ENCODE data around the gene PCNT. TPM values are rescaled to one million over a fixed set of nuclear protein-coding genes. Genes with fewer than 3 reads are reported as not detected.
"Not testable (repeated sequence)": the region's sequence is repeated elsewhere in the genome, so short reads cannot be mapped to it uniquely, and the experiment has no call there.

The PCNT gene
- total and polyA plus RNA-seq, 2 of the 8 experiments (the other 6 are each of a cell fraction or from before 2014, with no cell fraction given): 9.9 to 45.1 TPM

- H2AK5ac ChIP-seq (ENCODE audit: low read depth, low read length); H2BK12ac ChIP-seq (ENCODE audit: low read depth, low read length); H4K8ac ChIP-seq (ENCODE audit: extremely low read depth, insufficient read depth, low read length); H2AFZ ChIP-seq (ENCODE audit: low read length); H3K27ac ChIP-seq (ENCODE audit: low read depth, low read length); H3K4me2 ChIP-seq (ENCODE audit: insufficient read depth in 1 of 2, low read depth in 2 of 2, low read length in 2 of 2); H3K56ac ChIP-seq (replicated peaks; ENCODE audit: insufficient read length, low read depth, low read length); H2BK15ac ChIP-seq (ENCODE audit: low read length); H2BK5ac ChIP-seq (ENCODE audit: low read depth, low read length); DNase-seq (ENCODE audit: low read depth in 1 of 2, low spot score in 2 of 2); H2BK120ac ChIP-seq (replicated peaks; ENCODE audit: low read depth, low read length); H2BK20ac ChIP-seq (ENCODE audit: low read length); FAIRE-seq; H3K27me3 ChIP-seq (replicated peaks in 1 of 4; ENCODE audit: control insufficient read depth in 3 of 4, extremely low read depth in 1 of 4, insufficient read depth in 3 of 4, low read length in 3 of 4); H3K4ac ChIP-seq (replicated peaks; ENCODE audit: insufficient read length, low read depth, low read length); H3K4me3 ChIP-seq (ENCODE audit: extremely low read depth in 1 of 4, insufficient read depth in 2 of 4, low read depth in 3 of 4, low read length in 4 of 4); H3K79me2 ChIP-seq (ENCODE audit: control insufficient read depth in 1 of 2, insufficient read depth in 2 of 2, low read length in 2 of 2); H3K23ac ChIP-seq (ENCODE audit: insufficient read length); H3K18ac ChIP-seq (ENCODE audit: extremely low read depth, low read length); H3K23me2 ChIP-seq (ENCODE audit: low read depth, low read length); H3K9ac ChIP-seq (replicated peaks in 1 of 4; ENCODE audit: extremely low read depth in 1 of 4, low read depth in 3 of 4, low read length in 3 of 4); H3K9me3 ChIP-seq (ENCODE audit: insufficient read depth in 2 of 2, low read depth in 1 of 2, low read length in 1 of 2); H3K4me1 ChIP-seq (replicated peaks in 1 of 4; ENCODE audit: control insufficient read depth in 3 of 4, insufficient read depth in 4 of 4, low read length in 3 of 4); H4K20me1 ChIP-seq (replicated peaks in 1 of 2; ENCODE audit: control insufficient read depth in 1 of 2, insufficient read depth in 2 of 2, low read length in 2 of 2); H3K14ac ChIP-seq (ENCODE audit: insufficient read length); H3K79me1 ChIP-seq (ENCODE audit: low read depth, low read length); H4K5ac ChIP-seq (ENCODE audit: insufficient read length, low read depth, low read length); H4K91ac ChIP-seq (replicated peaks; ENCODE audit: insufficient read length, low read length): not testable (repeated sequence)
- WGBS, 2 experiments (ENCODE audit: extremely low coverage in 1 of 2, insufficient coverage in 1 of 2, insufficient read length in 1 of 2, insufficient replicate concordance in 2 of 2, low coverage in 1 of 2, low lambda C conversion rate in 2 of 2, missing lambda C conversion rate in 1 of 2): 85% methylated on average over 8 of the region's 8 CpGs; no CpG with 5 or more reads in 1 of the 2 experiments
- CTCF ChIA-PET (ENCODE audit: partially characterized antibody): interaction anchor here (0.9 to 1.5 kb wide), 5 partner anchors 8 to 61 kb away, joined by 3 to 4 read pairs (median 3); a partner anchor contains a TSS
- H3K36me3 ChIP-seq (ENCODE audit: control insufficient read depth in 2 of 4, insufficient read depth in 4 of 4, low read length in 3 of 4): peaks cover 0 to 30% (median 16%) of the 10 kb centered on the region in 4 experiments; a peak in 5 of 8 replicates
- POLR2A ChIA-PET (ENCODE audit: partially characterized antibody): interaction anchor here (0.8 to 3.3 kb wide), 6 partner anchors 9 to 14 kb away, joined by 3 to 14 read pairs (median 5); no protein-coding TSS in a partner anchor
These were observed 13.7 kb upstream of the PCNT start for GRCh38 chr21:46310260-46310659.
